Natural killer cell (primary cell): ENCODE measurements around the gene ERVK3-1. TPM values are rescaled to one million over a fixed set of nuclear protein-coding genes. Genes with fewer than 3 reads are reported as not detected.
A peak's percentile ranks its signal among the peaks of the same experiment; 100 is the strongest.

Experiments
- ATAC-seq, 3 donors: fragments of 150-1000 bp in 2 of 3; fragments of 200-7000 bp in 1 of 3; cut with Tn5 transposase; 1 replicate in 1 of 3; 2 replicates in 2 of 3; pipeline ENCODE4 v1.10.0; 2021; ENCODE audit warnings: mild to moderate bottlenecking in 2 of 3, moderate library complexity in 2 of 3
- DNase-seq, 2 donors: peaks; one replicate each; pipeline versions ENCODE4 v3.0.0 to v3.0.0-alpha.2; 2013 to 2021; ENCODE audit warnings: mixed read lengths in 1 of 2
- H3K27ac ChIP-seq: one replicate; pipeline ENCODE4 v1.5.1; 2013; ENCODE audit warnings: mild to moderate bottlenecking, low read length
- H3K27me3 ChIP-seq: one replicate; pipeline ENCODE4 v1.6.1; 2013; ENCODE audit warnings: low read length; ENCODE audit not compliant: control insufficient read depth, insufficient read depth
- H3K36me3 ChIP-seq: one replicate; pipeline ENCODE4 v1.6.1; 2013; ENCODE audit warnings: low read length; ENCODE audit not compliant: control insufficient read depth, insufficient read depth
- H3K4me1 ChIP-seq: one replicate; pipeline ENCODE4 v1.6.1; 2013; ENCODE audit warnings: low read length; ENCODE audit not compliant: control insufficient read depth, insufficient read depth
- H3K4me3 ChIP-seq: one replicate; pipeline ENCODE4 v1.5.1; 2013; ENCODE audit warnings: low read length
- H3K9me3 ChIP-seq: one replicate; pipeline ENCODE4 v1.6.1; 2013; ENCODE audit warnings: low read length; ENCODE audit not compliant: control insufficient read depth, insufficient read depth
- H3K27ac Mint-ChIP-seq, 2 donors: one replicate each; pipeline ENCODE4 v1.8.0; 2022; ENCODE audit warnings: mild to moderate bottlenecking in 2 of 2, mixed read lengths in 2 of 2, moderate library complexity in 1 of 2
- H3K27me3 Mint-ChIP-seq, 2 donors: one replicate each; pipeline ENCODE4 v1.8.0; 2022; ENCODE audit warnings: low read depth in 2 of 2, mixed read lengths in 2 of 2
- H3K36me3 Mint-ChIP-seq: one replicate; pipeline ENCODE4 v1.8.0; 2022; ENCODE audit warnings: mixed read lengths
- H3K4me1 Mint-ChIP-seq, 2 donors: one replicate each; pipeline ENCODE4 v1.8.0; 2022; ENCODE audit warnings: mixed read lengths in 2 of 2
- H3K4me3 Mint-ChIP-seq: one replicate; pipeline ENCODE4 v1.8.0; 2022; ENCODE audit warnings: mild to moderate bottlenecking, moderate library complexity, mixed read lengths
- H3K9me3 Mint-ChIP-seq, 2 donors: one replicate each; pipeline ENCODE4 v1.8.0; 2022; ENCODE audit warnings: mixed read lengths in 2 of 2
- CTCF ChIP-seq: fragments of 200-600 bp; IDR thresholded peaks from one replicate; pipeline ENCODE4 v1.8.0; 2022; ENCODE audit warnings: antibody characterized with exemption
- WGBS: methylation state at CpG from one replicate; pipeline ENCODE4 v1.1.7; 2013; ENCODE audit warnings: missing lambda C conversion rate; ENCODE audit not compliant: insufficient coverage; 5-methylcytosine and 5-hydroxymethylcytosine counted together
- intact Hi-C: fragments of 100-400 bp; cut with micrococcal nuclease; formaldehyde crosslinking; loops from one replicate; pipeline ENCODE4 v1.14.2; 2022
- total RNA-seq, 4 donors: library from RNA; stranded (reverse); fragments of 120-200 nt in 1 of 4; gene quantifications; one replicate each; pipeline versions ENCODE4 v1.2.3 to v1.2.4, GENCODE V29; 2013 to 2022

The ERVK3-1 gene
- total RNA-seq, 3 donors from 2014 or later (not counting 1 experiment from before 2014, with no cell fraction given): 96.1 to 142 (median 119) TPM

- ATAC-seq: no peak
- Histone ChIP-seq H3K4me3 (no peak overlapping the region), H3K27ac (no peak overlapping the region), H3K36me3 (peaks cover 34% of the 10 kb centered on the region), H3K9me3 (peaks cover 34% of the 10 kb centered on the region), H3K27me3 (no peaks in the 10 kb centered on the region), H3K4me1 (no peaks in the 10 kb centered on the region)
- peaks cover 5 to 11% of the 10 kb centered on the region in 2 donors for H3K4me1 Mint-ChIP-seq
- WGBS: 99% methylated on average over 7 of the region's 7 CpGs
- H3K27me3 Mint-ChIP-seq: no peaks in the 10 kb centered on the region
- no peak for DNase-seq
- intact Hi-C loops: no loop called here
- no peak overlapping the region for H3K27ac Mint-ChIP-seq
- peaks cover 0 to 3% of the 10 kb centered on the region in 2 donors for H3K9me3 Mint-ChIP-seq
- peaks cover 28% of the 10 kb centered on the region for H3K36me3 Mint-ChIP-seq
- H3K4me3 Mint-ChIP-seq: no peak overlapping the region
- no peak for TF ChIP-seq CTCF
These were observed 9.1 kb upstream of the ERVK3-1 start for GRCh38 chr19:58296104-58296503.

GRCh38 chr19:58300620-58301019, 4.6 kb upstream of the ERVK3-1 start:
- Histone ChIP-seq H3K27me3 (no peaks in the 10 kb centered on the region), H3K4me3 (no peak overlapping the region), H3K27ac (no peak overlapping the region), H3K9me3 (peaks cover 5% of the 10 kb centered on the region), H3K36me3 (peaks cover 8% of the 10 kb centered on the region), H3K4me1 (peaks cover 1% of the 10 kb centered on the region)
- DNase-seq (no peak), ATAC-seq (no peak)
- Mint-ChIP-seq H3K27me3 (no peaks in the 10 kb centered on the region), H3K4me3 (no peak overlapping the region), H3K9me3 (no peaks in the 10 kb centered on the region), H3K4me1 (peaks cover 13 to 19% of the 10 kb centered on the region in 2 donors), H3K36me3 (no peaks in the 10 kb centered on the region), H3K27ac (no peak overlapping the region)
- intact Hi-C loops: no loop called here
- TF ChIP-seq CTCF: no peak
- WGBS: 97% methylated on average over 7 of the region's 7 CpGs

- peaks cover 10% of the 10 kb centered on the region for H3K4me1 ChIP-seq
- Mint-ChIP-seq H3K27me3 (no peaks in the 10 kb centered on the region), H3K36me3 (no peaks in the 10 kb centered on the region), H3K9me3 (no peaks in the 10 kb centered on the region), H3K4me3 (peak overlapping the region; percentile 98), H3K4me1 (peaks cover 29 to 45% of the 10 kb centered on the region in 2 donors), H3K27ac (peak overlapping the region; percentile 99)
- peak overlapping the region; percentile 84 for H3K27ac ChIP-seq
- DNase-seq (no peak), ATAC-seq (no peak)
- TF ChIP-seq CTCF: no peak
- 98% methylated on average over 7 of the region's 7 CpGs for WGBS
- H3K36me3 ChIP-seq: peaks cover 33% of the 10 kb centered on the region
- intact Hi-C loops: loop anchor here (2.0 kb wide), 1 partner anchor 121 kb away; the partner anchor contains the start of gene ZNF274
- no peaks in the 10 kb centered on the region for H3K27me3 ChIP-seq
- no peak overlapping the region for H3K4me3 ChIP-seq
- peaks cover 5% of the 10 kb centered on the region for H3K9me3 ChIP-seq
These were observed 922 bp upstream of the ERVK3-1 start for GRCh38 chr19:58304255-58304654.

GRCh38 chr19:58304748-58305064, 471 bp upstream of the ERVK3-1 start:
- H3K4me3 Mint-ChIP-seq: peak overlapping the region; percentile 98
- Histone ChIP-seq H3K36me3 (peaks cover 37% of the 10 kb centered on the region), H3K4me1 (peaks cover 10% of the 10 kb centered on the region), H3K9me3 (peaks cover 5% of the 10 kb centered on the region), H3K27ac (peak overlapping the region; percentile 84), H3K4me3 (peak overlapping the region; percentile 60), H3K27me3 (no peaks in the 10 kb centered on the region)
- H3K9me3 Mint-ChIP-seq: no peaks in the 10 kb centered on the region
- no peak for ATAC-seq
- WGBS: 55% methylated on average over 5 of the region's 7 CpGs
- TF ChIP-seq CTCF: no peak
- no peaks in the 10 kb centered on the region for H3K27me3 Mint-ChIP-seq
- intact Hi-C loops: loop anchor here (1.0 to 2.0 kb wide), 5 partner anchors 23 to 122 kb away; partner anchors contain the start of genes ZNF274, ZNF497, ZNF8 and ZNF837
- H3K36me3 Mint-ChIP-seq: no peaks in the 10 kb centered on the region
- no peak for DNase-seq
- H3K4me1 Mint-ChIP-seq: peaks cover 34 to 49% of the 10 kb centered on the region in 2 donors
- H3K27ac Mint-ChIP-seq: peak overlapping the region; percentile 99
